HL-60 (cell line): Measurements from ENCODE around the gene SNX30.

Experiments
- DNase-seq, 2 experiments: peaks; one replicate each; pipeline ENCODE4 v3.0.0-alpha.2; 2010 to 2020; ENCODE audit warnings: low read depth in 1 of 2, low spot score in 1 of 2
- H3K27ac ChIP-seq: fragments of 250-450 bp; sonication (Bioruptor Pico); replicated peaks from 2 replicates; pipeline ENCODE4 v1.5.1; 2020; ENCODE audit warnings: mild to moderate bottlenecking, moderate library complexity
- H3K27me3 ChIP-seq: fragments of 250-450 bp; sonication (Bioruptor Pico); 2 replicates; pipeline ENCODE4 v1.5.1; 2021; ENCODE audit warnings: mild to moderate bottlenecking, moderate library complexity; ENCODE audit not compliant: insufficient read depth, poor library complexity, severe bottlenecking
- H3K4me3 ChIP-seq: replicated peaks from 2 replicates; pipeline ENCODE4 v1.5.1; 2011; ENCODE audit warnings: mild to moderate bottlenecking, control low read depth, low read length; ENCODE audit not compliant: insufficient read depth
- GABPA ChIP-seq: IDR thresholded peaks from 2 replicates; pipeline ENCODE4 v1.6.1; 2012; ENCODE audit warnings: low read depth
- POLR2AphosphoS5 ChIP-seq: IDR thresholded peaks from 2 replicates; pipeline ENCODE4 v1.6.1; 2012; ENCODE audit warnings: low read depth
- SPI1 ChIP-seq: IDR thresholded peaks from 2 replicates; pipeline ENCODE4 v1.6.1; 2012; ENCODE audit warnings: low read depth, mild to moderate bottlenecking, borderline replicate concordance
- TF ChIP-seq, protein P1 (sequence below): IDR thresholded peaks from 2 replicates; pipeline ENCODE4 v1.6.1; 2012; ENCODE audit warnings: low read depth; ENCODE audit not compliant: insufficient replicate concordance
- TF ChIP-seq, protein P2 (sequence below): IDR thresholded peaks from one replicate; pipeline ENCODE4 v1.5.1; 2011; ENCODE audit warnings: low read length, control low read depth, inconsistent platforms; ENCODE audit not compliant: insufficient read depth

SNX30 gene

GRCh38 chr9:112853882-112854585 is 103.5 kb downstream of the SNX30 start:
- H3K27ac ChIP-seq, result no peak overlapping the region
- no peak for DNase-seq
- TF ChIP-seq, protein P1, sequence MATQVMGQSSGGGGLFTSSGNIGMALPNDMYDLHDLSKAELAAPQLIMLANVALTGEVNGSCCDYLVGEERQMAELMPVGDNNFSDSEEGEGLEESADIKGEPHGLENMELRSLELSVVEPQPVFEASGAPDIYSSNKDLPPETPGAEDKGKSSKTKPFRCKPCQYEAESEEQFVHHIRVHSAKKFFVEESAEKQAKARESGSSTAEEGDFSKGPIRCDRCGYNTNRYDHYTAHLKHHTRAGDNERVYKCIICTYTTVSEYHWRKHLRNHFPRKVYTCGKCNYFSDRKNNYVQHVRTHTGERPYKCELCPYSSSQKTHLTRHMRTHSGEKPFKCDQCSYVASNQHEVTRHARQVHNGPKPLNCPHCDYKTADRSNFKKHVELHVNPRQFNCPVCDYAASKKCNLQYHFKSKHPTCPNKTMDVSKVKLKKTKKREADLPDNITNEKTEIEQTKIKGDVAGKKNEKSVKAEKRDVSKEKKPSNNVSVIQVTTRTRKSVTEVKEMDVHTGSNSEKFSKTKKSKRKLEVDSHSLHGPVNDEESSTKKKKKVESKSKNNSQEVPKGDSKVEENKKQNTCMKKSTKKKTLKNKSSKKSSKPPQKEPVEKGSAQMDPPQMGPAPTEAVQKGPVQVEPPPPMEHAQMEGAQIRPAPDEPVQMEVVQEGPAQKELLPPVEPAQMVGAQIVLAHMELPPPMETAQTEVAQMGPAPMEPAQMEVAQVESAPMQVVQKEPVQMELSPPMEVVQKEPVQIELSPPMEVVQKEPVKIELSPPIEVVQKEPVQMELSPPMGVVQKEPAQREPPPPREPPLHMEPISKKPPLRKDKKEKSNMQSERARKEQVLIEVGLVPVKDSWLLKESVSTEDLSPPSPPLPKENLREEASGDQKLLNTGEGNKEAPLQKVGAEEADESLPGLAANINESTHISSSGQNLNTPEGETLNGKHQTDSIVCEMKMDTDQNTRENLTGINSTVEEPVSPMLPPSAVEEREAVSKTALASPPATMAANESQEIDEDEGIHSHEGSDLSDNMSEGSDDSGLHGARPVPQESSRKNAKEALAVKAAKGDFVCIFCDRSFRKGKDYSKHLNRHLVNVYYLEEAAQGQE, result no peak
- TF ChIP-seq GABPA (no peak), SPI1 (no peak), POLR2AphosphoS5 (no peak)
- TF ChIP-seq, protein P2, sequence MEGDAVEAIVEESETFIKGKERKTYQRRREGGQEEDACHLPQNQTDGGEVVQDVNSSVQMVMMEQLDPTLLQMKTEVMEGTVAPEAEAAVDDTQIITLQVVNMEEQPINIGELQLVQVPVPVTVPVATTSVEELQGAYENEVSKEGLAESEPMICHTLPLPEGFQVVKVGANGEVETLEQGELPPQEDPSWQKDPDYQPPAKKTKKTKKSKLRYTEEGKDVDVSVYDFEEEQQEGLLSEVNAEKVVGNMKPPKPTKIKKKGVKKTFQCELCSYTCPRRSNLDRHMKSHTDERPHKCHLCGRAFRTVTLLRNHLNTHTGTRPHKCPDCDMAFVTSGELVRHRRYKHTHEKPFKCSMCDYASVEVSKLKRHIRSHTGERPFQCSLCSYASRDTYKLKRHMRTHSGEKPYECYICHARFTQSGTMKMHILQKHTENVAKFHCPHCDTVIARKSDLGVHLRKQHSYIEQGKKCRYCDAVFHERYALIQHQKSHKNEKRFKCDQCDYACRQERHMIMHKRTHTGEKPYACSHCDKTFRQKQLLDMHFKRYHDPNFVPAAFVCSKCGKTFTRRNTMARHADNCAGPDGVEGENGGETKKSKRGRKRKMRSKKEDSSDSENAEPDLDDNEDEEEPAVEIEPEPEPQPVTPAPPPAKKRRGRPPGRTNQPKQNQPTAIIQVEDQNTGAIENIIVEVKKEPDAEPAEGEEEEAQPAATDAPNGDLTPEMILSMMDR, result no peak

GRCh38 chr9:112854657-112855056 is 104.1 kb downstream of the SNX30 start:
- Histone ChIP-seq H3K27me3 (no peaks in the 10 kb centered on the region), H3K4me3 (no peak overlapping the region), H3K27ac (no peak overlapping the region)
- no peak for DNase-seq
- TF ChIP-seq, protein P1, result no peak
- TF ChIP-seq POLR2AphosphoS5 (no peak), GABPA (no peak), SPI1 (no peak)
- TF ChIP-seq, protein P2, result no peak

More at GRCh38 chr9:112853882-112854585, 103.5 kb downstream of the SNX30 start:
- Histone ChIP-seq H3K27me3 (no peaks in the 10 kb centered on the region), H3K4me3 (no peak overlapping the region)

- Histone ChIP-seq H3K27ac (no peak overlapping the region), H3K4me3 (no peak overlapping the region), H3K27me3 (no peaks in the 10 kb centered on the region)
- no peak for DNase-seq
- TF ChIP-seq, protein P2, result no peak
- TF ChIP-seq SPI1 (no peak), GABPA (no peak), POLR2AphosphoS5 (no peak)
- TF ChIP-seq, protein P1, result no peak
Measured at GRCh38 chr9:112856200-112856599, 105.6 kb downstream of the SNX30 start.
